Memory B cell (primary cell): ENCODE measurements around the gene MPZL3.

Experiments used
- ATAC-seq: fragments of 150-1000 bp; cut with Tn5 transposase; 2 replicates; pipeline ENCODE4 v1.10.0; 2021; ENCODE audit warnings: low read depth, mild to moderate bottlenecking, moderate library complexity
- DNase-seq, 2 donors: peaks; one replicate each; pipeline ENCODE4 v3.0.0; 2022; ENCODE audit warnings: low spot score in 2 of 2
- H3K27ac Mint-ChIP-seq: one replicate; pipeline ENCODE4 v1.8.0; 2022; ENCODE audit warnings: mild to moderate bottlenecking, moderate library complexity, mixed read lengths
- H3K27me3 Mint-ChIP-seq: one replicate; pipeline ENCODE4 v1.8.0; 2022; ENCODE audit warnings: mixed read lengths
- H3K36me3 Mint-ChIP-seq: one replicate; pipeline ENCODE4 v1.8.0; 2022; ENCODE audit warnings: mild to moderate bottlenecking, mixed read lengths
- H3K4me1 Mint-ChIP-seq: one replicate; pipeline ENCODE4 v1.8.0; 2022; ENCODE audit warnings: mixed read lengths
- H3K4me3 Mint-ChIP-seq: one replicate; pipeline ENCODE4 v1.8.0; 2022; ENCODE audit warnings: mild to moderate bottlenecking, moderate library complexity, mixed read lengths
- H3K9me3 Mint-ChIP-seq: one replicate; pipeline ENCODE4 v1.8.0; 2022; ENCODE audit warnings: mixed read lengths

MPZL3 gene

GRCh38 chr11:118217575-118217974, 34.6 kb downstream of the MPZL3 start:
- no peaks in the 10 kb centered on the region for H3K36me3 Mint-ChIP-seq
- no peak overlapping the region for H3K4me3 Mint-ChIP-seq
- peaks cover 27% of the 10 kb centered on the region for H3K4me1 Mint-ChIP-seq
- DNase-seq (no peak), ATAC-seq (no peak)
- H3K9me3 Mint-ChIP-seq = no peaks in the 10 kb centered on the region
- no peak overlapping the region for H3K27ac Mint-ChIP-seq
- H3K27me3 Mint-ChIP-seq = peaks cover 22% of the 10 kb centered on the region

- DNase-seq = no peak
- H3K4me1 Mint-ChIP-seq = peaks cover 31% of the 10 kb centered on the region
- H3K4me3 Mint-ChIP-seq = peak overlapping the region; percentile 2
- H3K36me3 Mint-ChIP-seq = no peaks in the 10 kb centered on the region
- no peaks in the 10 kb centered on the region for H3K9me3 Mint-ChIP-seq
- H3K27ac Mint-ChIP-seq = no peak overlapping the region
- ATAC-seq = no peak
- H3K27me3 Mint-ChIP-seq = peaks cover 25% of the 10 kb centered on the region
Measured at GRCh38 chr11:118216621-118217481, 35.3 kb downstream of the MPZL3 start.

GRCh38 chr11:118215765-118216164, 36.4 kb downstream of the MPZL3 start:
- Mint-ChIP-seq H3K9me3 (no peaks in the 10 kb centered on the region), H3K27me3 (peaks cover 25% of the 10 kb centered on the region), H3K4me1 (peaks cover 34% of the 10 kb centered on the region), H3K4me3 (no peak overlapping the region), H3K27ac (no peak overlapping the region), H3K36me3 (no peaks in the 10 kb centered on the region)
- ATAC-seq (no peak), DNase-seq (no peak)

GRCh38 chr11:118215262-118215661, 36.9 kb downstream of the MPZL3 start:
- no peaks in the 10 kb centered on the region for H3K9me3 Mint-ChIP-seq
- no peak for ATAC-seq
- H3K4me1 Mint-ChIP-seq = peaks cover 34% of the 10 kb centered on the region
- no peak for DNase-seq
- no peaks in the 10 kb centered on the region for H3K36me3 Mint-ChIP-seq
- peaks cover 25% of the 10 kb centered on the region for H3K27me3 Mint-ChIP-seq
- no peak overlapping the region for H3K27ac Mint-ChIP-seq
- no peak overlapping the region for H3K4me3 Mint-ChIP-seq

- H3K36me3 Mint-ChIP-seq = no peaks in the 10 kb centered on the region
- no peaks in the 10 kb centered on the region for H3K9me3 Mint-ChIP-seq
- H3K27me3 Mint-ChIP-seq = peaks cover 20% of the 10 kb centered on the region
- DNase-seq (peak in 1 of 2 donors; percentile 28), ATAC-seq (peak; percentile 91)
- H3K27ac Mint-ChIP-seq = no peak overlapping the region
- H3K4me1 Mint-ChIP-seq = peaks cover 34% of the 10 kb centered on the region
- H3K4me3 Mint-ChIP-seq = peak overlapping the region; percentile 49
Measured at GRCh38 chr11:118214210-118214914, 37.8 kb downstream of the MPZL3 start.

GRCh38 chr11:118213781-118214180, 38.4 kb downstream of the MPZL3 start:
- no peak for DNase-seq
- Mint-ChIP-seq H3K4me1 (peaks cover 34% of the 10 kb centered on the region), H3K36me3 (no peaks in the 10 kb centered on the region), H3K27ac (no peak overlapping the region), H3K9me3 (no peaks in the 10 kb centered on the region), H3K27me3 (peaks cover 16% of the 10 kb centered on the region), H3K4me3 (peak overlapping the region; percentile 49)
- no peak for ATAC-seq

- Mint-ChIP-seq H3K36me3 (no peaks in the 10 kb centered on the region), H3K9me3 (no peaks in the 10 kb centered on the region), H3K27ac (no peak overlapping the region), H3K4me3 (no peak overlapping the region), H3K27me3 (peaks cover 13% of the 10 kb centered on the region), H3K4me1 (peaks cover 34% of the 10 kb centered on the region)
- DNase-seq (no peak), ATAC-seq (no peak)
Measured at GRCh38 chr11:118213201-118213600, 39.0 kb downstream of the MPZL3 start.

GRCh38 chr11:118212781-118213191, 39.4 kb downstream of the MPZL3 start:
- DNase-seq (no peak), ATAC-seq (no peak)
- Mint-ChIP-seq H3K27ac (no peak overlapping the region), H3K4me3 (no peak overlapping the region), H3K4me1 (peaks cover 34% of the 10 kb centered on the region), H3K36me3 (no peaks in the 10 kb centered on the region), H3K9me3 (no peaks in the 10 kb centered on the region), H3K27me3 (peaks cover 14% of the 10 kb centered on the region)

- peaks cover 14% of the 10 kb centered on the region for H3K27me3 Mint-ChIP-seq
- no peaks in the 10 kb centered on the region for H3K36me3 Mint-ChIP-seq
- DNase-seq (no peak), ATAC-seq (no peak)
- H3K9me3 Mint-ChIP-seq = no peaks in the 10 kb centered on the region
- peaks cover 34% of the 10 kb centered on the region for H3K4me1 Mint-ChIP-seq
- H3K4me3 Mint-ChIP-seq = no peak overlapping the region
- H3K27ac Mint-ChIP-seq = no peak overlapping the region
Measured at GRCh38 chr11:118212131-118212725, 39.9 kb downstream of the MPZL3 start.

- Mint-ChIP-seq H3K4me1 (peaks cover 33% of the 10 kb centered on the region), H3K4me3 (no peak overlapping the region), H3K9me3 (no peaks in the 10 kb centered on the region), H3K27ac (no peak overlapping the region), H3K36me3 (no peaks in the 10 kb centered on the region), H3K27me3 (peaks cover 14% of the 10 kb centered on the region)
- DNase-seq = no peak
- no peak for ATAC-seq
Measured at GRCh38 chr11:118211006-118211405, 41.2 kb downstream of the MPZL3 start.

GRCh38 chr11:118210323-118210722, 41.8 kb downstream of the MPZL3 start:
- ATAC-seq = no peak
- Mint-ChIP-seq H3K9me3 (no peaks in the 10 kb centered on the region), H3K27ac (no peak overlapping the region), H3K4me1 (peaks cover 31% of the 10 kb centered on the region), H3K27me3 (peaks cover 16% of the 10 kb centered on the region), H3K4me3 (no peak overlapping the region), H3K36me3 (no peaks in the 10 kb centered on the region)
- no peak for DNase-seq

- Mint-ChIP-seq H3K4me1 (peaks cover 21% of the 10 kb centered on the region), H3K27ac (no peak overlapping the region), H3K4me3 (no peak overlapping the region)
Measured at GRCh38 chr11:118209033-118209432, 43.1 kb downstream of the MPZL3 start.

GRCh38 chr11:118207079-118207478, 45.1 kb downstream of the MPZL3 start:
- Mint-ChIP-seq H3K27ac (no peak overlapping the region), H3K27me3 (peaks cover 11% of the 10 kb centered on the region), H3K4me1 (peaks cover 10% of the 10 kb centered on the region), H3K36me3 (no peaks in the 10 kb centered on the region), H3K9me3 (no peaks in the 10 kb centered on the region), H3K4me3 (no peak overlapping the region)
- ATAC-seq = no peak
- DNase-seq = no peak

More at GRCh38 chr11:118209033-118209432, 43.1 kb downstream of the MPZL3 start:
- DNase-seq (no peak), ATAC-seq (no peak)
- Mint-ChIP-seq H3K36me3 (no peaks in the 10 kb centered on the region), H3K9me3 (no peaks in the 10 kb centered on the region), H3K27me3 (peaks cover 16% of the 10 kb centered on the region)

GRCh38 chr11:118206391-118207031, 45.7 kb downstream of the MPZL3 start:
- Mint-ChIP-seq H3K4me3 (no peak overlapping the region), H3K27ac (no peak overlapping the region), H3K9me3 (no peaks in the 10 kb centered on the region), H3K4me1 (peaks cover 6% of the 10 kb centered on the region), H3K27me3 (peaks cover 11% of the 10 kb centered on the region), H3K36me3 (no peaks in the 10 kb centered on the region)
- ATAC-seq (no peak), DNase-seq (no peak)
